ENCODE data around the gene SAFB. TPM values are rescaled to one million over a fixed set of nuclear protein-coding genes. Genes with fewer than 3 reads are reported as not detected.
A peak's percentile ranks its signal among the peaks of the same experiment; 100 is the strongest.

The SAFB gene
- total and polyA plus RNA-seq, 5 donors from 2014 or later: 36.9 to 204 (median 54.9) TPM

DNA sequence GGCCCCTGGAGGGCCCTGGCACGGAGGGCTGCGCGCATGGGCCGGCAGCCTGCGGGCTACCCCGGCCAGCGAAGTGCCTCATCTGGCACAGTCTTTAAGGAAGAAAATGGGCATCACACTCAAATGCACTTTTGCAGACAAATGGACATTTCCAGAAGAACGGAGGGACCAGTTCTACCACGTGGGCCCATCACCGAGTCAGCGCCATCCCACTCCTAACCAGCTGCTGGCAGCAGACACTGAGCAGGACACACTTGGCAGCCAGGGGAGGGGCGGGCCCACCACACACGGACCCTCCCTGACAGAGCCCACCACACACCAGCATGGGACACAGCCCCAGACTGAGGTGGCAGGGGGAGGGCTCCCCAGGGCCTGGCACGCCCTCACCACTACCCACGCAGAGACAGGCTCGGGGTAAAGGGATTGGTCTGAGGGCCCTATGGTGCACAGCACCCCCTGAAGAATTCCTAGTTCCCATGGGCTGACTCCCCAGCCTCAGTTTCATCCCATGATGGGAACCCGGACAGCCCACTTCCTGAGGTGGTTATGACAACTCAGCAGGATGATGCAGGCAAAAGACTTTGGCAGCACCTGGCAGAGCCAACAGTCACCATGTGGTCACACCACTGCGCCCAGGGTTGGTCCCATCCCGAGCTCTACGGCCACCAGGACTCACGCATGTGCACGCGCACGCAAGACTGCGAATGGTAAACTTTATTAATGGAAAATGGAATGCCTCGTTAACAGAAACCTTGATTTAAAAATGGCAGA is 36.4 kb upstream of the SAFB start:
- DNase-seq (no peak), ATAC-seq (ENCODE audit: low read depth in 2 of 2) (peak in 1 of 2 donors; percentile 15)
- H3K9me3 ChIP-seq (ENCODE audit: control insufficient read depth in 2 of 2, low read length in 2 of 2): no peaks in the 10 kb centered on the region
- H3K4me3 Mint-ChIP-seq: no peak overlapping the region
- peaks cover 0 to 15% (median 1%) of the 10 kb centered on the region in 4 donors for H3K4me1 Mint-ChIP-seq
- H3K27me3 Mint-ChIP-seq: no peaks in the 10 kb centered on the region
- H3K27ac Mint-ChIP-seq: no peak overlapping the region
- peaks cover 10% of the 10 kb centered on the region for H3K36me3 Mint-ChIP-seq
- H3K36me3 ChIP-seq (ENCODE audit: control insufficient read depth, insufficient read depth, low read length): peaks cover 44% of the 10 kb centered on the region
- H3K4me1 ChIP-seq (ENCODE audit: control insufficient read depth, insufficient read depth, low read length, poor library complexity, severe bottlenecking): peaks cover 18% of the 10 kb centered on the region
- peaks cover 0 to 2% (median 0%) of the 10 kb centered on the region in 7 donors for H3K9me3 Mint-ChIP-seq
- H3K27ac ChIP-seq (ENCODE audit: insufficient read depth, low read length, poor library complexity, severe bottlenecking): peak overlapping the region; percentile 6
- no peak overlapping the region for H3K4me3 ChIP-seq (ENCODE audit: low read depth, low read length)
- H3K27me3 ChIP-seq (ENCODE audit: control insufficient read depth, insufficient read depth, low read length): no peaks in the 10 kb centered on the region

DNA sequence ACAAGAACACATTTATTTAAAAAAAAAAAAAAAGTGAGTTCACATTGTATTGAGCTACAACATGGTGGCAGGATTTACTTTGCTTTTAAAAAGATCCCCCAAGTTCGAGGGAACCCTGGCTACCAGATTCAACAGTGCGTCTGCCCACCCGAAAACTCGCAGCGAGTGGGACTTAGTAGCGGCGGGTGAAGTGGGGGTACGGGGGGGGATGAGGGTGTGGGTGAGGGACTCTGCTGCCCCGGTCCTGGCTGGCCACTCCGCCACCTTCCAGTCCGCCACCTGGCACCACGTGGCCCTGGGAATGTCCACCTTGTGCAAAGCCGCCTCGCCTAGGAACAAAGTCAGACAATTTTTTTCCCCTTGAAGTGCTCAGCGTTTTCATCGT is 35.8 kb upstream of the SAFB start:
- peaks cover 18% of the 10 kb centered on the region for H3K4me1 ChIP-seq (ENCODE audit: control insufficient read depth, insufficient read depth, low read length, poor library complexity, severe bottlenecking)
- H3K36me3 ChIP-seq (ENCODE audit: control insufficient read depth, insufficient read depth, low read length): peaks cover 50% of the 10 kb centered on the region
- H3K27ac ChIP-seq (ENCODE audit: insufficient read depth, low read length, poor library complexity, severe bottlenecking): no peak overlapping the region
- Mint-ChIP-seq H3K9me3 (peaks cover 0 to 2% (median 0%) of the 10 kb centered on the region in 7 donors), H3K27me3 (no peaks in the 10 kb centered on the region), H3K27ac (no peak overlapping the region), H3K4me3 (no peak overlapping the region), H3K36me3 (peaks cover 10% of the 10 kb centered on the region), H3K4me1 (peaks cover 0 to 15% (median 1%) of the 10 kb centered on the region in 4 donors)
- no peak overlapping the region for H3K4me3 ChIP-seq (ENCODE audit: low read depth, low read length)
- ATAC-seq (ENCODE audit: low read depth in 2 of 2) (no peak), DNase-seq (no peak)
- no peaks in the 10 kb centered on the region for H3K9me3 ChIP-seq (ENCODE audit: control insufficient read depth in 2 of 2, low read length in 2 of 2)
- no peaks in the 10 kb centered on the region for H3K27me3 ChIP-seq (ENCODE audit: control insufficient read depth, insufficient read depth, low read length)

DNA sequence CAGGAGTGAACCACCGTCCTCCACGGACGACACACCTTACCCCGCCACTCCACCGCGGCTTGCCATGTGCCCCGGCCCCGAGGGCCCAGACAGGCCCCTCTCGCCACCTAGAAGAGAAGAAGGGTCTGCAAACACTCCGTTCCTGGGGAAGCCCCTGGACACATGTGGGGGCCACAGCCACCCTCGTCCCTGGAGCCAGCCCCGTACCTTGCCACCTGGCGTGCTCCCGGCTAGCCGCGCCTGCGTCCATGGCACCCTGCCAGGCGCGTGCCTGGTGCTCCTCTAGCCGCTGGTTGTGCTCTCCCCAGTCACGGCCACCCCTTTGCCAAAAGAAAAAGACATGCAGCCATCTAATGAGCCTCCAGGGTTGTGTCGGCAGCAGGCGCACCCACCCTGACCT is 35.2 kb upstream of the SAFB start:
- Histone ChIP-seq H3K27ac (ENCODE audit: insufficient read depth, low read length, poor library complexity, severe bottlenecking) (no peak overlapping the region), H3K36me3 (ENCODE audit: control insufficient read depth, insufficient read depth, low read length) (peaks cover 56% of the 10 kb centered on the region)
- H3K4me3 Mint-ChIP-seq: no peak overlapping the region

DNA sequence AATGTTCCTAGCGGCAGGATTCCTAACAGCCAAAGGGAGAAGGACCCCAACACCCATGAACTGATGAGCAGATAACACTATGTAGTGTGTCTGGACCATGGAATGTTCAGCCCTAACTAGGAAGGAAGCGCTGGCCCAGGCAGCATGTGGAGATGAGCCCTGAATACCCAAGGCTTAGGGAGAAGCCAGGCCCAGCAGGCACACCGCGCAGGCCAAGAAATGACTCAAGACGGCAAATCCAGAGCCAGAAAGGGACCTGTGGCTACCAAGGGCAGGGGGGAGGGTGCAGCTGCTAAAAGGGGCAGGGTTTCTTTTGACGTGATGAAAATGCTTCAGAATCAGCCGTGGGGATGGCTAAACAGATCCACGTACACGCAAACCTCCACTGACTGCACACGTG is 34.4 kb upstream of the SAFB start:
- Mint-ChIP-seq H3K9me3 (peaks cover 0 to 2% (median 0%) of the 10 kb centered on the region in 7 donors), H3K4me3 (no peak overlapping the region), H3K36me3 (peaks cover 20% of the 10 kb centered on the region), H3K27ac (no peak overlapping the region), H3K4me1 (peaks cover 0 to 15% (median 1%) of the 10 kb centered on the region in 4 donors), H3K27me3 (no peaks in the 10 kb centered on the region)
- ATAC-seq (ENCODE audit: low read depth in 2 of 2): no peak
- DNase-seq: no peak
- no peaks in the 10 kb centered on the region for H3K27me3 ChIP-seq (ENCODE audit: control insufficient read depth, insufficient read depth, low read length)
- H3K4me3 ChIP-seq (ENCODE audit: low read depth, low read length): no peak overlapping the region
- no peak overlapping the region for H3K27ac ChIP-seq (ENCODE audit: insufficient read depth, low read length, poor library complexity, severe bottlenecking)
- no peaks in the 10 kb centered on the region for H3K9me3 ChIP-seq (ENCODE audit: control insufficient read depth in 2 of 2, low read length in 2 of 2)
- peaks cover 18% of the 10 kb centered on the region for H3K4me1 ChIP-seq (ENCODE audit: control insufficient read depth, insufficient read depth, low read length, poor library complexity, severe bottlenecking)
- peaks cover 64% of the 10 kb centered on the region for H3K36me3 ChIP-seq (ENCODE audit: control insufficient read depth, insufficient read depth, low read length)

More for the DNA sequence above, 35.2 kb upstream of the SAFB start:
- Histone ChIP-seq H3K9me3 (ENCODE audit: control insufficient read depth in 2 of 2, low read length in 2 of 2) (no peaks in the 10 kb centered on the region), H3K4me3 (ENCODE audit: low read depth, low read length) (no peak overlapping the region), H3K27me3 (ENCODE audit: control insufficient read depth, insufficient read depth, low read length) (no peaks in the 10 kb centered on the region), H3K4me1 (ENCODE audit: control insufficient read depth, insufficient read depth, low read length, poor library complexity, severe bottlenecking) (peaks cover 18% of the 10 kb centered on the region)
- H3K27ac Mint-ChIP-seq: no peak overlapping the region
- peaks cover 0 to 2% (median 0%) of the 10 kb centered on the region in 7 donors for H3K9me3 Mint-ChIP-seq
- ATAC-seq (ENCODE audit: low read depth in 2 of 2) (no peak), DNase-seq (no peak)
- no peaks in the 10 kb centered on the region for H3K27me3 Mint-ChIP-seq
- H3K36me3 Mint-ChIP-seq: peaks cover 14% of the 10 kb centered on the region
- peaks cover 0 to 15% (median 1%) of the 10 kb centered on the region in 4 donors for H3K4me1 Mint-ChIP-seq

GRCh38 chr19:5588906-5589676 is 33.8 kb upstream of the SAFB start:
- no peak overlapping the region for H3K4me3 ChIP-seq (ENCODE audit: low read depth, low read length)
- H3K4me1 ChIP-seq (ENCODE audit: control insufficient read depth, insufficient read depth, low read length, poor library complexity, severe bottlenecking): peaks cover 18% of the 10 kb centered on the region
- H3K4me1 Mint-ChIP-seq: peaks cover 0 to 15% (median 1%) of the 10 kb centered on the region in 4 donors
- H3K27me3 Mint-ChIP-seq: no peaks in the 10 kb centered on the region
- no peak overlapping the region for H3K4me3 Mint-ChIP-seq
- peaks cover 22% of the 10 kb centered on the region for H3K36me3 Mint-ChIP-seq
- peak overlapping the region in 1 of 3 donors; percentile 90 for H3K27ac Mint-ChIP-seq
- DNase-seq (no peak), ATAC-seq (ENCODE audit: low read depth in 2 of 2) (no peak)
- peaks cover 70% of the 10 kb centered on the region for H3K36me3 ChIP-seq (ENCODE audit: control insufficient read depth, insufficient read depth, low read length)
- H3K9me3 ChIP-seq (ENCODE audit: control insufficient read depth in 2 of 2, low read length in 2 of 2): no peaks in the 10 kb centered on the region
- no peak overlapping the region for H3K27ac ChIP-seq (ENCODE audit: insufficient read depth, low read length, poor library complexity, severe bottlenecking)
- H3K9me3 Mint-ChIP-seq: peaks cover 0 to 2% (median 0%) of the 10 kb centered on the region in 7 donors
- H3K27me3 ChIP-seq (ENCODE audit: control insufficient read depth, insufficient read depth, low read length): no peaks in the 10 kb centered on the region

GRCh38 chr19:5590151-5590864 is 32.6 kb upstream of the SAFB start:
- peaks cover 26% of the 10 kb centered on the region for H3K36me3 Mint-ChIP-seq
- H3K27ac ChIP-seq (ENCODE audit: insufficient read depth, low read length, poor library complexity, severe bottlenecking): no peak overlapping the region
- H3K4me3 Mint-ChIP-seq: no peak overlapping the region

GRCh38 chr19:5590865-5591154 is 32.1 kb upstream of the SAFB start:
- H3K27ac Mint-ChIP-seq: no peak overlapping the region
- peaks cover 29% of the 10 kb centered on the region for H3K36me3 Mint-ChIP-seq

More at GRCh38 chr19:5590151-5590864, 32.6 kb upstream of the SAFB start:
- H3K36me3 ChIP-seq (ENCODE audit: control insufficient read depth, insufficient read depth, low read length): peaks cover 82% of the 10 kb centered on the region
- no peak for ATAC-seq (ENCODE audit: low read depth in 2 of 2)
- Mint-ChIP-seq H3K9me3 (peaks cover 0 to 2% (median 0%) of the 10 kb centered on the region in 7 donors), H3K27me3 (no peaks in the 10 kb centered on the region), H3K27ac (no peak overlapping the region), H3K4me1 (peaks cover 0 to 16% (median 2%) of the 10 kb centered on the region in 4 donors)
- H3K4me3 ChIP-seq (ENCODE audit: low read depth, low read length): no peak overlapping the region
- peaks cover 14% of the 10 kb centered on the region for H3K4me1 ChIP-seq (ENCODE audit: control insufficient read depth, insufficient read depth, low read length, poor library complexity, severe bottlenecking)
- no peak for DNase-seq
- H3K27me3 ChIP-seq (ENCODE audit: control insufficient read depth, insufficient read depth, low read length): no peaks in the 10 kb centered on the region
- no peaks in the 10 kb centered on the region for H3K9me3 ChIP-seq (ENCODE audit: control insufficient read depth in 2 of 2, low read length in 2 of 2)

More at GRCh38 chr19:5590865-5591154, 32.1 kb upstream of the SAFB start:
- H3K36me3 ChIP-seq (ENCODE audit: control insufficient read depth, insufficient read depth, low read length): peaks cover 87% of the 10 kb centered on the region
- ATAC-seq (ENCODE audit: low read depth in 2 of 2) (no peak), DNase-seq (no peak)
- no peaks in the 10 kb centered on the region for H3K9me3 ChIP-seq (ENCODE audit: control insufficient read depth in 2 of 2, low read length in 2 of 2)
- H3K27ac ChIP-seq (ENCODE audit: insufficient read depth, low read length, poor library complexity, severe bottlenecking): no peak overlapping the region
- no peak overlapping the region for H3K4me3 ChIP-seq (ENCODE audit: low read depth, low read length)
- Mint-ChIP-seq H3K4me1 (peaks cover 0 to 14% (median 2%) of the 10 kb centered on the region in 4 donors), H3K4me3 (no peak overlapping the region), H3K9me3 (peaks cover 0 to 2% (median 0%) of the 10 kb centered on the region in 7 donors), H3K27me3 (no peaks in the 10 kb centered on the region)
- H3K4me1 ChIP-seq (ENCODE audit: control insufficient read depth, insufficient read depth, low read length, poor library complexity, severe bottlenecking): peaks cover 9% of the 10 kb centered on the region
- H3K27me3 ChIP-seq (ENCODE audit: control insufficient read depth, insufficient read depth, low read length): no peaks in the 10 kb centered on the region

All from CD4-positive, CD25-positive, alpha-beta regulatory T cell (primary cell).